Glomerular endothelial cell (primary cell): ENCODE results near the gene TBC1D22B. TPM values are rescaled to one million over a fixed set of nuclear protein-coding genes. Genes with fewer than 3 reads are reported as not detected.

Source experiments
- DNase-seq: peaks from one replicate; pipeline ENCODE4 v3.0.0-alpha.2; 2011; ENCODE audit warnings: low read depth, low spot score; ENCODE audit errors: extremely low read depth
- total RNA-seq: library from RNA; depleted of rRNA; stranded (reverse); fragments of >200 nt; gene quantifications from 2 replicates; pipeline ENCODE4 v1.2.3, GENCODE V29; 2015

Gene TBC1D22B
- total RNA-seq, 1 donor from 2014 or later, result 16.7 TPM

GRCh38 chr6:37352384-37352783 is 94.8 kb downstream of the TBC1D22B start:
- DNase-seq, result no peak

GRCh38 chr6:37353761-37354525 is 96.4 kb downstream of the TBC1D22B start, which contains the start of gene RNF8:
TSS of gene RNF8 (plus strand) at chr6:37353983. CDS start at chr6:37354165, 182 bp downstream.
- DNase-seq, result no peak

GRCh38 chr6:37354526-37355384 is 97.2 kb downstream of the TBC1D22B start:
- no peak for DNase-seq

- DNase-seq, result no peak
These were observed 99.7 kb downstream of the TBC1D22B start for GRCh38 chr6:37357288-37357687.

- DNase-seq, result no peak
These were observed 100.3 kb downstream of the TBC1D22B start for GRCh38 chr6:37357860-37358259.

GRCh38 chr6:37359039-37359438 is 101.5 kb downstream of the TBC1D22B start:
- DNase-seq, result peak; percentile 29

- DNase-seq, result no peak
These were observed 104.7 kb downstream of the TBC1D22B start for GRCh38 chr6:37362101-37362828.

- DNase-seq, result no peak
These were observed 108.2 kb downstream of the TBC1D22B start for GRCh38 chr6:37365791-37366190.

GRCh38 chr6:37366910-37367309 is 109.3 kb downstream of the TBC1D22B start:
- no peak for DNase-seq

- DNase-seq, result no peak
These were observed 111.4 kb downstream of the TBC1D22B start for GRCh38 chr6:37368961-37369320.

GRCh38 chr6:37369321-37370201 is 112.0 kb downstream of the TBC1D22B start:
- DNase-seq, result peak; percentile 25

- DNase-seq, result no peak
These were observed 113.8 kb downstream of the TBC1D22B start for GRCh38 chr6:37371154-37372083.

- DNase-seq, result no peak
These were observed 114.5 kb downstream of the TBC1D22B start for GRCh38 chr6:37372116-37372515.

- no peak for DNase-seq
These were observed 116.4 kb downstream of the TBC1D22B start for GRCh38 chr6:37373822-37374471.

- DNase-seq, result no peak
These were observed 117.8 kb downstream of the TBC1D22B start for GRCh38 chr6:37375376-37375775.

GRCh38 chr6:37376078-37376743 is 118.6 kb downstream of the TBC1D22B start:
- no peak for DNase-seq

- DNase-seq, result no peak
These were observed 124.0 kb downstream of the TBC1D22B start for GRCh38 chr6:37381579-37381978.
